Central memory CD8-positive, alpha-beta T cell (primary cell): ENCODE measurements around the gene DTNBP1.
"Not testable (repeated sequence)": the region's sequence is repeated elsewhere in the genome, so short reads cannot be mapped to it uniquely, and the experiment has no call there.

Experiments used
- ATAC-seq: fragments of 150-1000 bp; cut with Tn5 transposase; replicated peaks from 2 replicates; pipeline ENCODE4 v1.10.0; 2022; ENCODE audit warnings: mild to moderate bottlenecking, moderate FRiP score, moderate number of reproducible peaks; ENCODE audit not compliant: poor library complexity, severe bottlenecking; ENCODE audit errors: extremely low read depth
- DNase-seq, 2 donors: peaks; one replicate each; pipeline ENCODE4 v3.0.0; 2021; ENCODE audit warnings: low spot score in 2 of 2
- H3K27ac Mint-ChIP-seq: one replicate; pipeline ENCODE4 v1.8.0; 2022; ENCODE audit warnings: low read depth, mild to moderate bottlenecking, moderate library complexity, mixed read lengths
- H3K27me3 Mint-ChIP-seq: one replicate; pipeline ENCODE4 v1.8.0; 2022; ENCODE audit warnings: mixed read lengths
- H3K36me3 Mint-ChIP-seq: one replicate; pipeline ENCODE4 v1.8.0; 2022; ENCODE audit warnings: mild to moderate bottlenecking, moderate library complexity, mixed read lengths; ENCODE audit not compliant: insufficient read depth
- H3K4me1 Mint-ChIP-seq: one replicate; pipeline ENCODE4 v1.8.0; 2022; ENCODE audit warnings: mixed read lengths
- H3K4me3 Mint-ChIP-seq: one replicate; pipeline ENCODE4 v1.8.0; 2022; ENCODE audit warnings: mild to moderate bottlenecking, moderate library complexity, mixed read lengths
- H3K9me3 Mint-ChIP-seq: one replicate; pipeline ENCODE4 v1.8.0; 2022; ENCODE audit warnings: mixed read lengths

The DTNBP1 gene

GRCh38 chr6:15659181-15659580, 3.6 kb downstream of the DTNBP1 start:
- Mint-ChIP-seq H3K9me3 (no peaks in the 10 kb centered on the region), H3K4me3 (no peak overlapping the region), H3K36me3 (peaks cover 9% of the 10 kb centered on the region), H3K27ac (no peak overlapping the region), H3K4me1 (peaks cover 34% of the 10 kb centered on the region), H3K27me3 (no peaks in the 10 kb centered on the region)
- DNase-seq (no peak), ATAC-seq (no peak)

GRCh38 chr6:15658181-15658744, 4.6 kb downstream of the DTNBP1 start:
- Mint-ChIP-seq H3K4me3 (no peak overlapping the region), H3K27ac (peak overlapping the region; percentile 20), H3K27me3 (no peaks in the 10 kb centered on the region), H3K4me1 (peaks cover 34% of the 10 kb centered on the region), H3K9me3 (no peaks in the 10 kb centered on the region), H3K36me3 (peaks cover 6% of the 10 kb centered on the region)
- DNase-seq (no peak), ATAC-seq (no peak)

- Mint-ChIP-seq H3K4me1 (peaks cover 42% of the 10 kb centered on the region), H3K9me3 (no peaks in the 10 kb centered on the region), H3K36me3 (peaks cover 2% of the 10 kb centered on the region), H3K27ac (no peak overlapping the region), H3K27me3 (no peaks in the 10 kb centered on the region), H3K4me3 (no peak overlapping the region)
- ATAC-seq = no peak
- no peak for DNase-seq
These were observed 5.5 kb downstream of the DTNBP1 start for GRCh38 chr6:15657290-15657689.

- Mint-ChIP-seq H3K4me3 (no peak overlapping the region), H3K36me3 (peaks cover 2% of the 10 kb centered on the region), H3K4me1 (peaks cover 43% of the 10 kb centered on the region), H3K27me3 (no peaks in the 10 kb centered on the region), H3K9me3 (no peaks in the 10 kb centered on the region), H3K27ac (no peak overlapping the region)
- ATAC-seq (no peak), DNase-seq (no peak)
These were observed 6.7 kb downstream of the DTNBP1 start for GRCh38 chr6:15656145-15656544.

- Mint-ChIP-seq H3K4me1 (peaks cover 46% of the 10 kb centered on the region), H3K27ac (peak overlapping the region; percentile 25), H3K9me3 (no peaks in the 10 kb centered on the region), H3K27me3 (no peaks in the 10 kb centered on the region), H3K36me3 (peaks cover 6% of the 10 kb centered on the region), H3K4me3 (no peak overlapping the region)
- no peak for ATAC-seq
- DNase-seq = no peak
These were observed 8.6 kb downstream of the DTNBP1 start for GRCh38 chr6:15654250-15654649.

GRCh38 chr6:15653581-15653980, 9.2 kb downstream of the DTNBP1 start:
- Mint-ChIP-seq H3K27ac (peak overlapping the region; percentile 25), H3K27me3 (no peaks in the 10 kb centered on the region), H3K4me1 (peaks cover 53% of the 10 kb centered on the region), H3K9me3 (no peaks in the 10 kb centered on the region), H3K4me3 (no peak overlapping the region), H3K36me3 (peaks cover 6% of the 10 kb centered on the region)
- DNase-seq = no peak
- no peak for ATAC-seq

GRCh38 chr6:15650004-15650559, 12.7 kb downstream of the DTNBP1 start:
- H3K4me3 Mint-ChIP-seq, H3K27ac Mint-ChIP-seq, H3K27me3 Mint-ChIP-seq, H3K9me3 Mint-ChIP-seq, DNase-seq, ATAC-seq: not testable (repeated sequence)
- Mint-ChIP-seq H3K4me1 (peaks cover 58% of the 10 kb centered on the region), H3K36me3 (peaks cover 10% of the 10 kb centered on the region)

GRCh38 chr6:15644904-15645303, 17.9 kb downstream of the DTNBP1 start:
- no peaks in the 10 kb centered on the region for H3K27me3 Mint-ChIP-seq
- DNase-seq (no peak), ATAC-seq (no peak)
- peaks cover 22% of the 10 kb centered on the region for H3K9me3 Mint-ChIP-seq
- no peak overlapping the region for H3K27ac Mint-ChIP-seq
- peaks cover 15% of the 10 kb centered on the region for H3K36me3 Mint-ChIP-seq
- peaks cover 70% of the 10 kb centered on the region for H3K4me1 Mint-ChIP-seq
- no peak overlapping the region for H3K4me3 Mint-ChIP-seq

GRCh38 chr6:15643542-15643941, 19.3 kb downstream of the DTNBP1 start:
- Mint-ChIP-seq H3K4me1 (peaks cover 60% of the 10 kb centered on the region), H3K27me3 (no peaks in the 10 kb centered on the region), H3K4me3 (no peak overlapping the region), H3K9me3 (peaks cover 22% of the 10 kb centered on the region), H3K27ac (no peak overlapping the region), H3K36me3 (peaks cover 13% of the 10 kb centered on the region)
- DNase-seq (no peak), ATAC-seq (no peak)

- H3K4me1 Mint-ChIP-seq = peaks cover 51% of the 10 kb centered on the region
- no peak overlapping the region for H3K27ac Mint-ChIP-seq
- no peaks in the 10 kb centered on the region for H3K27me3 Mint-ChIP-seq
- DNase-seq (no peak), ATAC-seq (no peak)
- peaks cover 15% of the 10 kb centered on the region for H3K36me3 Mint-ChIP-seq
- peaks cover 17% of the 10 kb centered on the region for H3K9me3 Mint-ChIP-seq
- no peak overlapping the region for H3K4me3 Mint-ChIP-seq
These were observed 20.6 kb downstream of the DTNBP1 start for GRCh38 chr6:15642276-15642675.

GRCh38 chr6:15638373-15638772, 24.5 kb downstream of the DTNBP1 start:
- no peak overlapping the region for H3K27ac Mint-ChIP-seq
- ATAC-seq = no peak
- H3K4me3 Mint-ChIP-seq = no peak overlapping the region
- peaks cover 5% of the 10 kb centered on the region for H3K9me3 Mint-ChIP-seq
- peaks cover 25% of the 10 kb centered on the region for H3K4me1 Mint-ChIP-seq
- DNase-seq = no peak
- H3K36me3 Mint-ChIP-seq = peaks cover 7% of the 10 kb centered on the region
- H3K27me3 Mint-ChIP-seq = no peaks in the 10 kb centered on the region

GRCh38 chr6:15631432-15631831, 31.4 kb downstream of the DTNBP1 start:
- H3K4me3 Mint-ChIP-seq = no peak overlapping the region
- H3K27me3 Mint-ChIP-seq = no peaks in the 10 kb centered on the region
- H3K4me1 Mint-ChIP-seq = peaks cover 42% of the 10 kb centered on the region
- H3K9me3 Mint-ChIP-seq = no peaks in the 10 kb centered on the region
- ATAC-seq (no peak), DNase-seq (no peak)
- H3K36me3 Mint-ChIP-seq = no peaks in the 10 kb centered on the region
- H3K27ac Mint-ChIP-seq = no peak overlapping the region

- no peaks in the 10 kb centered on the region for H3K9me3 Mint-ChIP-seq
- peak overlapping the region; percentile 12 for H3K27ac Mint-ChIP-seq
- DNase-seq = no peak
- peaks cover 45% of the 10 kb centered on the region for H3K4me1 Mint-ChIP-seq
- H3K36me3 Mint-ChIP-seq = no peaks in the 10 kb centered on the region
- no peak for ATAC-seq
- H3K4me3 Mint-ChIP-seq = no peak overlapping the region
- H3K27me3 Mint-ChIP-seq = no peaks in the 10 kb centered on the region
These were observed 32.6 kb downstream of the DTNBP1 start for GRCh38 chr6:15630202-15630601.
